ENCODE results near the gene GPER1.

GPER1 gene

GRCh38 chr7:1090686-1091643 lies 3.1 kb downstream of the GPER1 start:
- DNase-seq (ENCODE audit: low read depth) = no peak

- DNase-seq (ENCODE audit: low read depth) = no peak
Observed at GRCh38 chr7:1091644-1092027, 3.7 kb downstream of the GPER1 start.

GRCh38 chr7:1092161-1092632 lies 4.3 kb downstream of the GPER1 start:
- no peak for DNase-seq (ENCODE audit: low read depth)

GRCh38 chr7:1092806-1093501 lies 5.0 kb downstream of the GPER1 start:
- no peak for DNase-seq (ENCODE audit: low read depth)

GRCh38 chr7:1093502-1093843 lies 5.6 kb downstream of the GPER1 start:
- DNase-seq (ENCODE audit: low read depth) = no peak

- DNase-seq (ENCODE audit: low read depth) = no peak
Observed at GRCh38 chr7:1093916-1094508, 6.1 kb downstream of the GPER1 start.

- DNase-seq (ENCODE audit: low read depth) = no peak
Observed at GRCh38 chr7:1094870-1095269, 7.0 kb downstream of the GPER1 start.

GRCh38 chr7:1095621-1096155 lies 7.8 kb downstream of the GPER1 start:
- no peak for DNase-seq (ENCODE audit: low read depth)

GRCh38 chr7:1096156-1097119 lies 8.5 kb downstream of the GPER1 start:
- no peak for DNase-seq (ENCODE audit: low read depth)

GRCh38 chr7:1097120-1097504 lies 9.2 kb downstream of the GPER1 start:
- no peak for DNase-seq (ENCODE audit: low read depth)

- DNase-seq (ENCODE audit: low read depth) = no peak
Observed at GRCh38 chr7:1098243-1099153, 10.6 kb downstream of the GPER1 start.

GRCh38 chr7:1099154-1099542 lies 11.2 kb downstream of the GPER1 start:
- no peak for DNase-seq (ENCODE audit: low read depth)

- DNase-seq (ENCODE audit: low read depth) = no peak
Observed at GRCh38 chr7:1099637-1100036, 11.7 kb downstream of the GPER1 start.

- no peak for DNase-seq (ENCODE audit: low read depth)
Observed at GRCh38 chr7:1100386-1100785, 12.5 kb downstream of the GPER1 start.

- DNase-seq (ENCODE audit: low read depth) = no peak
Observed at GRCh38 chr7:1100834-1101562, 13.1 kb downstream of the GPER1 start.

GRCh38 chr7:1101563-1102431 lies 13.9 kb downstream of the GPER1 start:
- no peak for DNase-seq (ENCODE audit: low read depth)

- no peak for DNase-seq (ENCODE audit: low read depth)
Observed at GRCh38 chr7:1103009-1103788, 15.3 kb downstream of the GPER1 start.
